GM19468 (cell line): ENCODE results near the gene DYRK3.
"Not testable (repeated sequence)": the region's sequence is repeated elsewhere in the genome, so short reads cannot be mapped to it uniquely, and the experiment has no call there.

ENCODE experiments used
- ATAC-seq: cut with Tn5 transposase; IDR thresholded peaks from one replicate; pipeline ENCODE4 v1.9.1; 2021; ENCODE audit warnings: mild to moderate bottlenecking, moderate library complexity, moderate number of reproducible peaks; ENCODE audit not compliant: unreplicated experiment; ENCODE audit errors: extremely low read depth

DYRK3 gene

GRCh38 chr1:206626396-206626795 is 8.9 kb upstream of the DYRK3 start:
- not testable (repeated sequence) for ATAC-seq

GRCh38 chr1:206628916-206629315 is 6.4 kb upstream of the DYRK3 start:
- no peak for ATAC-seq

- no peak for ATAC-seq
Observed at GRCh38 chr1:206631085-206631509, 4.2 kb upstream of the DYRK3 start.

- ATAC-seq: no peak
Observed at GRCh38 chr1:206633708-206634121, 1.6 kb upstream of the DYRK3 start.

- ATAC-seq: no peak
Observed at GRCh38 chr1:206634365-206635079, 814 bp upstream of the DYRK3 start.

- ATAC-seq: no peak
Observed at GRCh38 chr1:206635978-206636345, 626 bp downstream of the DYRK3 start.

GRCh38 chr1:206636671-206637070 is 1.3 kb downstream of the DYRK3 start:
- ATAC-seq: no peak

- ATAC-seq: no peak
Observed at GRCh38 chr1:206637605-206638004, 2.3 kb downstream of the DYRK3 start.

- ATAC-seq: not testable (repeated sequence)
Observed at GRCh38 chr1:206642074-206642473, 6.7 kb downstream of the DYRK3 start.

GRCh38 chr1:206643118-206643698 is 7.9 kb downstream of the DYRK3 start:
- ATAC-seq: no peak

GRCh38 chr1:206646504-206646903 is 11.2 kb downstream of the DYRK3 start:
- no peak for ATAC-seq

GRCh38 chr1:206647224-206647623 is 11.9 kb downstream of the DYRK3 start:
- ATAC-seq: no peak

GRCh38 chr1:206649261-206649921 is 14.1 kb downstream of the DYRK3 start:
- no peak for ATAC-seq

- no peak for ATAC-seq
Observed at GRCh38 chr1:206651014-206651413, 15.7 kb downstream of the DYRK3 start.

GRCh38 chr1:206651958-206652890 is 16.9 kb downstream of the DYRK3 start:
- no peak for ATAC-seq

GRCh38 chr1:206653715-206654459 is 18.6 kb downstream of the DYRK3 start:
- ATAC-seq: no peak

- ATAC-seq: no peak
Observed at GRCh38 chr1:206654828-206655227, 19.5 kb downstream of the DYRK3 start.

- no peak for ATAC-seq
Observed at GRCh38 chr1:206655471-206655882, 20.1 kb downstream of the DYRK3 start.

GRCh38 chr1:206656936-206657335 is 21.6 kb downstream of the DYRK3 start:
- no peak for ATAC-seq

GRCh38 chr1:206657751-206658150 is 22.4 kb downstream of the DYRK3 start:
- no peak for ATAC-seq
